Stimulated activated CD4-positive, alpha-beta T cell treated with anti-CD3 and anti-CD28 coated beads, Interleukin-12 subunit alpha, Interleukin-12 subunit beta, amount 100 ng/mL, for 4 hours (primary cell): ENCODE data around the gene ARHGAP15.

Source experiments
- DNase-seq: peaks from one replicate; pipeline ENCODE4 v3.0.0-alpha.2; 2020

ARHGAP15 gene

DNA sequence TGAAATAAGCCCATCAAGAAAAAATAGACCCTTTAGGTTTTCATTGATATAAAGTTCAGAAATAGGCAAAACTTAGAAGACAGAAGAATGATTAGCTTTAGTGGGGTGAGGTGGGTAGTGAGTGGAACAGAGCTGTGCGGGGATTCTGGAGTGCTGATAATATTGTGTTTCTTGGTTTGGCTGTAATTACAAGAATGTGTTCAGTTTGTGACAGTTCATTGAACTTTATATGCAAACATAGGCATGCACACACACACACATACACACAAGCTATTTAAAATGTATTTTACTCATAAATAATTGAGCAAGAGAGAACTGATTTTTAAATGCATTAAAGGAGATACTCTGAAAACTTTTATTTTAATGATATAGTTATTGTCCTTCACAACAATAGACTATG, 17.1 kb downstream of the ARHGAP15 start:
- no peak for DNase-seq

DNA sequence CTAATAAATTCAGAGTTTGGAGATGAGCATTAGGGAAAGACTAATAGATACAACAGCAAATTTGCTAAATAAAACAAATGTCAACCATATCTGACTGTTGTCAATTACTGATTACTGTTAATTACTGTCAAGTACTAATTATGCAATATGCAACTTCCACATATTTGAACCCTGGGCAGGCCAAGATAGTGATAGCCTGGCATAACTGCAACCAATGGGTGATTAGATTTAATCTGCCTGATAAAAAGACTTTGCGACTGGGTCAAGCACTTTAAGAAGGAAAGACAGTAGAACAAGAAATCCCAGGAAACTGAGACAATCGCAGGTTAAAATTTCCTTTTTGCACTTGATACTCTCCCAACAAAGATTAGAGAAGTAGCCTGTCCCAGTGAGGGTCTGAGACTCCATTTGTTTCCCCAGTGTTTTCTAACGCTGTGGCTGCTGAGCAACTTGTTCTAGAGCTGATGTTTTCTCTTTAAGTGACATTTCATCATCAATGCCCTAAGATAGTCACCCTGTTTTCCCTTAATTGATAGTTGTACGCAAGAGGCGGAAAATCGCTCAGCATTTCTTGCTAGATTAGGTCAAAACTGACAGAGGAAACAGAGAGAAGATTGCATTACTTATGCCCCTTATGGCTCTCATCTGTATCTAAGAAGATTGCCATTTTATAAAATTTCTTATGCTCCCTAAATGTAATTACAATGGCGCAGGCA, 17.8 kb downstream of the ARHGAP15 start:
- no peak for DNase-seq

DNA sequence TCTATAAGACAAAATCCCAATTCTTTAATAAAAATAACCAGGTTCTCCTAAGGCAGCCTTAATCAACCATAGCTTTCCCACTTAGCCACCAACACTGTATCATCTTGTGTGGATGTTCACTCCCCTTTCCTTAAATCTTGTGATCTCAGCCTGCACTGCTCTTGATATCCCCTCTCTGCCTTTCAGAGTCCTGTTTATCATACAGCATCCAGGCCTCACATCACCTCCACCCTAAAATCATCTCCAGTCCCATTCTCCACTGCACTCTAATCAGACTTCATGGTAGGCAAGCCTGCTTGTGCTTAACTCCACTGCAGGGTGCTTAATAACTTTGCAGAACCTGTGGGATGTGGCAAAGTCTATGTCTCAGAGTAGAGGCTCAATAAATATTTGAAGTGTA, 18.8 kb downstream of the ARHGAP15 start:
- DNase-seq, result no peak

DNA sequence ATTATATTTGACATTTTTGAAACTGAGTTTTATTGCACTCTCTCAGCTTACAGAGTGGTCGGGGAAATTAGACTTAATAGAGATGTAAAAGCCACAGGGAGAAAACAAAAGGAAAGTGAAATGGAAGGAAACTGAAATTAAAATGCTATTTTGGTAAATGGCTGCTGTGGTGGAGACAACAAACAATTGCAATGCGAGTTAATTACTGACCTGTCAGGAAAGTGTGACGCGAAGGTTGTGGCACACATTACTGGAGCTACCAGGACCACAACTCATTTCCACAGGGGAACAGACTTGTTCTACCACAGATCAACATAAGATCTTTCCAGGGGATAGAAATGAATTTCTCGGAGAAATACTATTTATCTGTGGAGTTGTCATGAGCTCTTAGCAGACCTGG, 19.5 kb downstream of the ARHGAP15 start:
- DNase-seq, result no peak

DNA sequence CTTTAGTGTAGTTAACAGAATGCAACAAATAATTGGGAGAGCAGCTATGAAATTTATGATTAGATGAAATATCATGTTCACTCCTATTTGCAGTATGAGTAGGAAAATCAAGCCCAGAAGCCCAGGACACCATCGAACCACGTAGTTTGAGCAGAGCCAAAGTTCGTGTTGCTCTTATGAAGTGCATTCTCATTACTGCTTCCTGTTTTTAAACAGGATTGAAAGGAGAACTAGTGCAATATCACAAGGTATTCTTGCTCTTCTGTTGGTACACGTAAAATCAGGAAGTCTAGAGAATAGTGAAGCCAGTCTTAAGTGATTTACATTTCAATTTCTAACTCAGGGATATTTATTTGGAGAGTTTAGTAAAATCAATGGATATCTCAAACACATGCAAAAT, 21.1 kb downstream of the ARHGAP15 start:
- no peak for DNase-seq

DNA sequence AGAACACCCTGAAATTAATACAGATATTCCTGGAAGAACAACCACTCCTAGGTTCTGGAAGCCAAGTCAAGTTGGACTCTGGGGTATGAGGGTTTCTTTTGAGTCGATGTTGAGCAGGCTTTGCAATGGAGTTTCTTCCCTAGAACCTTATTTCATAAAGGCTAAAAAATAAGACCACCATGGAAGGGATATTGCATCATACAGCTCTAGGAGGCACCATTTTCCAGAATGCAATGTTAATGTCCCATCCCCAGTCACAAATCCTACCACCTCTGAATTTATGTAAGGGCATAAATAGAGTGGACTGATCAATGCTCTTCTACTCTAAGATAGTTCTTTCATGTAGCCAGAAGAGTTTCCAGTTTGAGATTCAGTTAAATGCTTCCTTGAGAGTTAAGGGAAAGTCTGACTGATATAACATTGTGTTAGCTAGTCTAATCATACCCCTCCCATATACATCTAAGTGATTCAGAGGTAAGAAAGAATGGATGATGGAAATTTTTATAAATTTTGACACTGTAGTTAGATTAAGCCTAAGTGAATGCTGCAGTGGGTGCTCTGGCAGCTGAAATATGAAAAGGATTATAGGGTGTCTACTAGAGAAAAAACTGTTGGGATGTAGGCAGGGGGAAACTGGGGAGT, 22.0 kb downstream of the ARHGAP15 start:
- no peak for DNase-seq

DNA sequence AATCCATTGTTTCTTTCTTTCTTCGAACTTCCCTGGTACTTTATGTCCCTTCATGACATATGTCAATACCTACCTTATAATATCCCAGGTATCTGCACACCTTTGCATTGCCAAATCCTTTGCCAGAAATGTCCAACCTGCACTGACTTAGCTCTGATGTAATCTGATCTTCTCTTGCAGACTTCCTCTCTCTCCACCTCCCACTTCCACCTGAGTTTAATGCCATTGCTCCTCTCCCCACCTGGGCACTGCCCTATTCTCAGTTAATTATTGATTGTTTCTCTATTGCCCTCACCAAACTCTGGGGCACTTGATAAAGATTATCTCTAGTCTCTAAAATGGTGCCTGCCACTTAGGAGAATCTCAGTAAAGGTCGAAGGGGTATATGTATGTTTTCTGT, 23.0 kb downstream of the ARHGAP15 start:
- DNase-seq, result no peak

DNA sequence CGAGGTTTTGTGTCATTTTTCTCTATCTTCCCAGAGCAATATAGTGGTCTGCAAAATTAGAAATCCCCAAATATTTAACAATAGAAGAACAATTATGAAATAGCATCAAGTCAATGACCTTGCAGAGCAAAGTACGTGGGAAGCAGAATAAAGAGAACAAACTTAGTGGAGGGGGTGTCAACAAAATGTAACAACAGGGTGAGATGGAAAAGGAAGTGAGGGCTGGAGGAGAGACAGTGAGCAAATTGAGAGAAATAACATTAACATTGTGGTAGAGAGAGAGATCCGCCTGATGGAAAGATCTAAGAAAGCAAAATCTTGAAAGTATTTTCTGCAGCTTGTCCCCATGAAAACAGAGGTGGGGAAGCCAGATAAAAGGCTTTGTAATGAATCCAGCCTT, 23.4 kb downstream of the ARHGAP15 start:
- no peak for DNase-seq

DNA sequence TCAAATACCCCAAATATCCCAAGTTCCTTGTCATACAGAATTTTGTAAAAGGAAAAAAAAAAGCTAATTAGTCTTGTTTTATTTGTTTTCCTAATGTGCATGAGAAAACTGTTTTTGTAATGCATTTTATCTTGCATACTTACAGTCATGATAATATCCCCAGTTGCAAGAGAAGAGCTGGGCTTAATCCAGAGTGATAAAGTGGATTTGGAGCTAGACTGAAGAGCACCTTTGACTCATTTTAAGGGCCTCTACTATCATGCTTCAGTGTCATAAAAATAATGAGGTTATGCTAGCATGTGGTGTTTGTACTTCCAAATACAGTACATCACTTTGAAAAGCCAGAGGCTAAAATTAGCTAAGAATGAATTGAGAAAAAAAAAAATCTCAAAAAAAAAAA, 26.4 kb downstream of the ARHGAP15 start:
- DNase-seq, result no peak

DNA sequence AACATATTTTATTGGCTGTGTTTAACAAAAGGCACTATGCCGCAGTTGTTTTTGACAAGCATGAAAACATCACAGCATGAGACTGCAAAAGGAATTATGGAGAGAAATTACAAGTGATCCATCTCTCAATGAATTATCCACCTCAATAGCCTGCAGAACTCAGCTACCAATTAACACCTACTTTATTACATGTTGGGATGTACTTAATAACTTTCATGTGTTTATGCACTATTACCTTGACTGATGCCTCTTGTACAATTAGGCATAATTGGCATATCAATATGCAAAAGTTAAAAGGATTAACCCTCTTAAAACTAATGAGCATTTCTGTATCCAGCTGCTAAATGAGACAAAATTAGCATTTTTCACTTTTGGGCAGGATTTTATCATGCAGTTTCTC, 27.8 kb downstream of the ARHGAP15 start:
- DNase-seq, result no peak

DNA sequence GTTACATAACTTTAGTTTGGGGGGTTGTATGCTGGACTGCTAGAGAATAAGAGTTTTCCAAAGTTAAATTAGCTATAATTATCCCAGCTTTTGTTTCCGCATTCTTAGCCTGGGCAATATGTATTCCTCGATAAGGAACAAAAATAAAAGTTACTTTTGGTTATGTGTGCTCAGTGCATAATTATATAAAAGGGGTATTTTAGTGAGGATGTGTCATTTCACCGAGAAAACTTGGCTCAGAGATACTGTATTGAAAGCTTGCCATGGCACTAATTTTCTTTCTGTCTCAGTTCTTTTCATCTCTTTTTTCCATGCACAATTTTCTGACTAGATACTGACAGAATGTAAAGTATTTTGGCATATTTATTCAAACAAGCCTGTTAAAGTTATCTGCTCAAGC, 28.2 kb downstream of the ARHGAP15 start:
- DNase-seq, result no peak

DNA sequence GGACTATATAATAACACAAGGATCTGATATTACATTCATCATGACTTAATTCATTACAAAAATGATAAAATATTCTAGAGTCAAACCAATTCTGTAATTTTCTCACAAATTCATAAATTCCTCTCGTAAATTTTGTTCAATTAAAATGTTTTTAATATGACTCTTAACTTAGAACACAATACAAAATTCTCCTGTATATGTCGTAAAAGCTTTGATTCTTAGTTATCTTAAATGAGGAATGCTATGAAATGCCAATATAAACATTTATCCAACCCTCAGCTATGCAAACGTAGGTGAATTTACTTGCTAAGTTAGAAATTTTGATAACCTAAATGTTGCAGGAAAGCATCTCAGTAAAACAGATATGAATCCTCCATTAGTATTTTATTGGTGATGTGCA, 28.9 kb downstream of the ARHGAP15 start:
- no peak for DNase-seq

DNA sequence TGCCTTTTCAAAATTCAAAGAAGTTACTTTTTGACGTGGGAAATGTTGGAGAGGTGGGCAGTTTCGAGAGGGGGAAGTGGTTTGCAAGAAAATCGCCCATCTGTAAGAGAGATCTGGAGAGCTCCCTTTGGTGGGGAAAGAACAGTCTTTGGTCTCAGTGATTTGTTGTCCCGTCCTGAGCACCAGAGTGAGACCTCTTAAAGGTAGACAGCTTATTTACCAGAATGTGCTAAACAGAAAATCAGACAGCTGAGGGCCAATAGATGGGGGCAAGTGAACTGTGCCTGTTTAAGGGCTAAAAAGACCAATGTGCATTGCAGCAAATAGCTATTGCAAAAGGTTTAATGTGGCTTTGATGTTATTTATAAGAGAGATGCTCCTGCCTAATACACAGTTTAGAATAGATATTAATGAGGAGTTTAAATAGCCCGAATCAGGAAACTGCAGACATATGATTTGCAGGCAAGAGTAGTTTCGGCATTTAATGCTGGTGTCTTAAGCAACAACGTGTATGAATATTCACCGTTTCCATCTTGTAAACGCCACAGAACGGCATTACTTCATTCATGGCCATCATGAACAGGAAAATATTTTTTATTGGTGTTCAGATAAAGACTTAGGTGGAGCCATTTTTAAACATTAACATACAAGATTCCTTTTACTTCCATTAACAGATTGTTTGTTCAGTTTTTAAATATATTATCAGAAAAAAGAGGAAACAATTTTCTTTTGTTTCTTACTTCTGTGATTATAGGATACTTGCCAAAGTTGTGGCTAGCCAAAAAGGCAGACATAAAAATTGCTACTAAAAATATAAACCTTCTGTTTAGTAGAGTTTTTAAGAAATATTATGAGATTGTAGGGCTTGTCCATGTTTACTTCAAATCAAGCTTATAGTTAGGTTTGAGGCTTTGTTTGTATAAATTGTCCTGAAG, 29.6 kb downstream of the ARHGAP15 start:
- no peak for DNase-seq

DNA sequence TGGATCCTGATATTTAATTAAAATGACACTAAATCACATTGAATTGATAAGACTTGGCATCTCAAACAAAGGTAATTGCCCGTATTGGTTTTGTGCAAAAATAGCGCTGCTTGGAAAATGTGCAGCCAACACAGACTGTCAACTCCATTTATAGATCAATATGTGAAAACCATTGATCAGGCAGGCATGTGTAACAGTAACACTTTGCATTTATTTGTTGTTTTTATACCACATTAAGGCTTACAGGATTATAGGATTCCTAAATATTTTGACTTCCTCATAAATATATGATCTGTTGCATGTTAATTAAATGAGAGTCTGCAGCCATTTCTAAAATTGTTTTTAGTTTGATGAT, 30.2 kb downstream of the ARHGAP15 start:
- no peak for DNase-seq

DNA sequence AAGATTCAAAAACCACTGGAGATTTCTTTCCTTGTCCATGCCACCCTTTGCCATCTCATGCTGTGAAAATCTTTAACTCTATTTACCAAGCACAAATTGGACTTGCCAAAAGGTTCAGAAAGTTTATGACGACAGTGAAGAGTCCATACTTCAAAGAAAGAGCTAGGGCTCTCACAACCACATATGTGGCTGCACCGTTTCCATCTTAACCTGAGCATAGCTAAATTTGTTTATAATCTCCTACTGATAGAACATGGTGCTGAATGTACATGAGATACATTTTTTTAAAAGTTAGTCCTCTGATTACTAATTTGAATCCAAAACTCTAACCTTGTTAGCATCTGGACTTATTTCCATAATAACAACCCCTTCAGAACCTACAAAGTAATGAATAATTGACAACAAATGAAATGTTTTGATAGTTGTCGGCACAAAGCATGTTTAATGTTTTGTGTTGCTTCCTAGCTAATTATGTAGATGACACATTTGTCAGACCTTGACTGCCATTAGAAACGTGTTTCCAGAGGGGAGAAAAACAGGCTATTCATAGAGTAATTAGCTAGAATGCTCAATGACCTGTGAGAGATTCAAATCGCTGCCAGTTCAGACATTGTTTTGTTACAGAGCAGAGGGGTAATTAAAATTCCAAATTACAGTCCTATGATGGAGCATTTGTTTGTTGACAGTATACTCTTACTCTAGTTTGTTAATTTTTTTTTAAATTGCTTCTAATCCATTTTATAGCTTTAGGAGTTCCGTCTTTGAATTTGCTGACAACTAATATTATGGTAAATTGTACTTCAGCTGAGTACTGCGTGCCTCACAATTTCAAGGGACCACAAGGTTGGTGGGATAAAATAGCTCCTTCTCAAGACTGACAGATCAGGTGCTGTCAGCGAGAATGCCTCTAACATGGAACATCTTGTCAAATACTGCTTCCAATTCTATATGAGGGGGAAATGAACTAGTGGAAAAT, 31.8 kb downstream of the ARHGAP15 start:
- no peak for DNase-seq

DNA sequence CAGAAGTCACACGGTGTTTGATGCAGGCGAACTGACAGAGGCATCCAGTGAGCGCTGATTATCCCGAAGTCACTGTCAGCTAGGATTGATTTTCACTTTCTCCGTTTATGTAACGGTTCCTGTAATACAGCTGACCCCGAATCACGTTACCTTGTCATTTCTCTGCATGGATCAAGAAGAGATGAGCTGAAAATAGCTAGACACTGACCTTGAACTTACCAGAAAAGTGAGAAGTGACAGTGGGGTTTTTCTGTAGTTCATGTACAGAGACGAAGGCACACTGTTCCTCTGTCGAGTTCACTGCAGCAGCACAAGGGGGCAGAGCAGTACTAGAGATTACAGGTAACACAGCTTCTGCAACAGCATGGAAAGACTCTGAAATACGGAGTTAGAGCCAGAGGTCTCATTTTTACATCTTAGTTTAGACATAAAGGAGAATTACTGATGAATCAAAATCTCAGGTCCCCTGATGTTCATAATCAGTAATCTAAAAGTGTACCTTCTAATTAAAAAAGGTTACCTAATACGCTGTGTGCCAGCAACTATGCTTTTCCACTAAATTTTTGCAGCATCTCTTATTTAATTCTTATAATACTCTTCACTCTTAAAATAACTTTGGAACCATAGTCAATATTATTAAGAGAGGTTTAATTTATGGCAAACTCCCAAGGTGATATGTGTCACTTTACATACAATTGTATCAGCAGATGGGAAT, 33.1 kb downstream of the ARHGAP15 start:
- DNase-seq, result peak; percentile 38

DNA sequence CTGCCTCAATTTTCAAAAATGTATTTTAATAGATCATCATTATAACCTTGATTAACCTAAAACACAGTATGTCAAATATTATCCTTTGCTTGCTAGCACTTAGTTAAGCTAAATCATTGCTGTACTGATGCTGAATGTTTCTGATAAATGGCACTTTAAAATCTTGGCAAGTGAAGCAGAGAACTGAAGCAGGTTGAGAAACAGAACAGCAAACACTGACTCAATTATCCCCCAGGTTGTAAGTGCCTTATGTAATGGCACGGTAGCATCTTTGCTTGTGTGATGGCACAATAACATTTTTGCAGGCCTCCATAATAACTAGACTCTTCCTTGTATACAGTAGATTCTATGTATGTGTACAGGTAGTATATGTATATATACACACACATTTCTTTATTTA, 33.8 kb downstream of the ARHGAP15 start:
- DNase-seq, result no peak

DNA sequence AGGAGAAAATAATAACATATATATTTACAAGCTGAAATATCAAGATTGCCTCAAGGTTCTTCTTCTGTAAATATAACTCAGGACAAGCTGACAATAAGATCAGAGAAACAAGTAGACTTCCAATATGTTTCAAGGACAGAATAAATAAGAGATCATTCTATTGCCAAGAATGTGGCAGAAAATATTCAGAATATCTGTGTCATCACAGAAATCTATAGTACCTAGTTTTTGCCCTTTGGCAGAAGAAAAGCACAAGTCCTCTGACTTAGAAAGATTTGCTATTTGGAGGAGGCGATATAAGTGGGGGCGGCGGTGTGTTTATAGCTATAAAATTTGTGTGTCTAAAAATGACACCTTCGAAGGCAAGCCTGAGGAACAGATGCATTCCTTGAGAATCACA, 34.3 kb downstream of the ARHGAP15 start:
- DNase-seq, result no peak

DNA sequence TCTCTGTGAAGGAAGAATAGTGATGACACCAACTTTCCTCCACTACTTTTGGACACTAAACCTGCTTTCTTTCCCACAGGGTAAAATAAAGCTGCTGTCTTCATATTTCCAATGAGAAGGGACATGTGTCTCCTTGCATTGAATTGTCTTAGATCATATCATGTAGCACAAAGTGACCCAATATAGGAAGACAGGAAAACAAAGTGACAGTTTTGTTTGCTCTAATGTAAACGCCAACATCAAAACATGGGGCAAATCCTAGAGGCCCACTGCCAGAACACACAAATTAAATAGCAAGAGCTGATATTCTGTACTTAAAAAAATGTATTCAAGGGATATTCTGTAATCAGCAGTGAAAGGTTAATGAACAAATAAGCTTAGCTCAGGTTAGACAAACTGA, 36.1 kb downstream of the ARHGAP15 start:
- DNase-seq, result no peak

DNA sequence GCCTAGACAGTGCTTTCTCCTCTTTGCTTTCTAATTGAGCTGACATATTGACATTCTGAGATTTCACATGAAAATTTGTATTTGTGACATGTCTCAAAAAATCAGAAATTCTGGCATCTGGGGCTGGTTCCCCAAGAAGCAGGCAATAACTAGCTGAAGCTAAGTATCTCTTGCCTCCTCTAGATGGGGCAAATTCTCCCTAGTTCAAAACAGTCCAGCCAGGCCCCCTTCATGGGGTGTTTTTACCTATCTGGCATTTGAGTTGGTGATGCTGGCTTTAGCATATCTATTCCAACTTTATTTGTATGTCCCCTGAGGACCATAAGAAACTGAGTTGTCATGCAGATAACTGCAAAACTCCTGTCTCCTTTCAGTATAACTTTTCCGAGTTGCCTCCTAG, 39.9 kb downstream of the ARHGAP15 start:
- DNase-seq, result no peak

DNA sequence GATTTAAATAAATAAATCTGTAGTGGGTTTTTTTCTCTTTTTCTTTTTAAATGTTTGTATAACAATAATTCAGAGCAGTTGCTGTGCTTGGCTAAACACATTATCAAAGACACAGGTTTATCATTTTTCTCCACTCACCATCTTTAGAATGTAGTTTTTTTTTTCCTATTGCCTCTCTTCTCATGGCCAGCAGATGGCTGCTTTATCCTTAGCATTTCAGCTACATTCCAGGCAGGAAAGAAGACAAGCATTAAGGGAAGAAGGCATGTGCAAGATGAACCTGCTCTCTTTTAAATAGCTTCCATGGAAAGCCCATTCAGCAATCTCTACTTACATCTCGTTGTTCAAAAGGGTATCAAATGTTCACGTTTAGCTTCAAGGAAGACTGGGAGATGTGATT, 42.6 kb downstream of the ARHGAP15 start:
- no peak for DNase-seq

DNA sequence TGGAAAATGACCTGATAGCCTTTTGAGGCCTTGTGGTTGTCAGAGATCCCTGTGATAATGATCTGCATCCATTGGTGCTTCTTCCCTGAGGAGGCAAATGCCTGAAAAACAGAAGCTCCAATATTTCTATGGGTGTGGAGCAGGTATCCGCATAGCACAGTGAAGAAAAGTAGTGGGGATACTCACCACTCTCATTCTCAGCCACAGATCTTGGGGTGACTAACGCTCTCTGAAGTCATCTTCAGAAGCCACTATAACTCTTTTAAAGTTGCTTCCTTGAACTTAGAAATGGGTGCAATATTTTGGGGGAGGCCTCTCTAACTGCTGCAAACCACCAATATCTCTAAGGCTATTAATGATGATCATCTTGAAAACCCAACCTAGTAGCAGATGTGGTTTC, 46.2 kb downstream of the ARHGAP15 start:
- DNase-seq, result no peak
